ENCODE results near the gene TRANK1. TPM values are rescaled to one million over a fixed set of nuclear protein-coding genes. Genes with fewer than 3 reads are reported as not detected.

The TRANK1 gene
- total and polyA plus RNA-seq, 2 of the 8 experiments (the other 6 are each of a cell fraction or from before 2014, with no cell fraction given): 2.9 to 8.8 TPM

DNA sequence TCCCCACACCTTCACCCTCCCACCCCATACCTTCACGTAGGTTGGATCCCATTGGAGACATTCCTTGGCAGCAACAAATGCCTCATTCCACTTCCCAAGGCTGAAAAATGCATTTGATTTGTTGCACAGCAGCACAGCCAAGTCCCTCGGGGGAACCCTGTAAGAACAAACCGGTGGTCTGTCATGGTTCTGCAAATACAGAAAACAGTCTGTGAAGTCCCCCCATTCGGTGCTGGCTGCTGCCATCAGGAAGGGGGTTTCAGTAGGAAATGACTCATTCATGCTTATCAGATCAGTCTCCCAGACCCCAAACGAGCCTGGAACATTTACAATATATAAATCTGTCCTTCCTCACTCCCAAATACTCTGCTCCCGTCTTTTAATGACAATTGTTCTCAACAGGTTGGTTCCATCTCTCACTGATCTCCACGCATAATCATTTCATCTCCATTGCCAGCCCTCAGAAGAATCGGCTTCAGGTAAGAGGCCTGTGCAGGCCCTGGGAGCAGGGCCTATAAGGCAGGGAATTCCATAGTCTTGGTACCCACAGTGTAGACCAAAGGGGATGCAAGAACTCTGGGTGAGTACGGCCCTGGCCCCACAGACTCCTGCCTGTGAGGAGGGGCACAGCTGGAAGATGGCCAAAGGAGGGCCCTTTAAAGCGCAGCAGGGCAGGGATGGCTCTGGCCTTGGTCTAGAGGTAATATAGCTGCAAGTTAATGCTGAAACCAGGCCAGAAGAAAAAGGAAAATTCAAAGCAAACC, 41.6 kb downstream of the TRANK1 start (continued):
- TF ChIP-seq HDAC6 (IDR thresholded peaks at IDR 0.05; ENCODE audit: low read depth, low read length) (no peak), SIX5 (IDR thresholded peaks at IDR 0.05; ENCODE audit: low read depth, low read length) (no peak), MAFK (IDR thresholded peaks at IDR 0.05; ENCODE audit: low read depth, low read length) (no peak), SUZ12 (IDR thresholded peaks at IDR 0.05; ENCODE audit: low read length) (no peak), TBP (IDR thresholded peaks at IDR 0.05; ENCODE audit: low read depth, low read length) (no peak)

Data from H1 (cell line).